Superior temporal gyrus (tissue), 1 donor: ENCODE results near the gene GPR45.
"Not testable (repeated sequence)": the region's sequence is repeated elsewhere in the genome, so short reads cannot be mapped to it uniquely, and the experiment has no call there.

Source experiments
- DNase-seq: peaks from one replicate; pipeline ENCODE4 v3.0.0-alpha.2; 2016; ENCODE audit errors: extremely low spot score

Gene GPR45

GRCh38 chr2:105241443-105241842 lies at the start of gene GPR45:
Gene GPR45, plus strand, starts transcription at chr2:105241743. Its CDS starts 116 bp downstream, at chr2:105241859.
- DNase-seq, result no peak

- DNase-seq, result peak; percentile 15
Observed at GRCh38 chr2:105194022-105194675, 47.4 kb upstream of the GPR45 start.

- no peak for DNase-seq
Observed at GRCh38 chr2:105196651-105197050, 44.9 kb upstream of the GPR45 start.

- DNase-seq, result no peak
Observed at GRCh38 chr2:105215586-105216192, 25.9 kb upstream of the GPR45 start.

GRCh38 chr2:105220604-105221003 lies 20.9 kb upstream of the GPR45 start:
- no peak for DNase-seq

- DNase-seq, result no peak
Observed at GRCh38 chr2:105224444-105224843, 17.1 kb upstream of the GPR45 start.

DNA sequence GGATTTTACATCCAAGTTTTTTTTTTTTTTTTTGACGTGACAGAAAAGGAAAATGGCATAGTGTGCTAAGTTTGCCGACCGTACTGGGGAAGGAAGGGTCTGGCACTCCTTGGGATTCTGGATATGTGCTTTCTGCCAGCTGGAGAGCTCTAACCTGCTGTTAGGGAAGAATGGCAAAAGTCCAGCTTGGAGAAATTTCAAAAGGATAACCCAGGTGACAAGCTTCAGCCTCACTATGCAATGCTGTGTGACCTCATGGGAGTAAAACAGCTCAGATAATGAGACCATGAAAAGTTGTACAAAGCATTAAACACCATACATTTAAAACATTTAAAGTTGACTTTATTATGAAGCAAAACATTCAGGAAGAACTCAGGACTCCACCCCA lies 10.3 kb upstream of the GPR45 start:
- no peak for DNase-seq

DNA sequence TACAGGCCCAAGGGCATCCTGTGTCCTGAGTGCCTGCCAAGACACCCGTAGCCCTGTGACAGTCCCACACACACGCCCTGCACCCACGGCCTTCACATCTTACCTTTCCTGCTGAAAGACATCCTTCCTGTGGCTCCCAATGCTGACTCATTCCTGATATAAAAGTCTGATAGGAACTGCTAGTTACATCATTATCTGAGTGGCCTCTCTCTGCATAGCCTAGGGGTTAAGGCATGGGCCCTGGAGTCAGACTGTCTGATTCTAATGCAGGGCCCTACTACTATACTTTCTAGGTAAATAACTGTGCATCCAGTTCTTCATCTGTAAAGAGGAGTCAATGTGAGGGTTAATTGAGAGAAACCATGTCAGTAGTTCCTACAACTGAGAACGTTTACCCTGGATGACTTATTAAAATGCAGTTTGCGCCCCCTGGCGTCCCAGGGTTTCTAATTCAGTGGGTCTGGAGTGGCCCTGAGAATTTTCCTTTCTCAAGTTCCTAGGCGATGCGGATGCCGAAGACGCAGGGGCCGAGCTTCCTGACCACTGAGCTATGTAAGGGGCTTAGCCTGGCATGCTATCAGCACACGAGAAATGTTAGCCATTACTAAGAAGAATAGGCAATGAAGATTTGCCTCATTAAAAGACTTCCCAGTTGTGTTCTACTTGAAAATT lies 6.0 kb upstream of the GPR45 start:
- DNase-seq, result peak; percentile 89

- no peak for DNase-seq
Observed at GRCh38 chr2:105236060-105236424, 5.5 kb upstream of the GPR45 start.

DNA sequence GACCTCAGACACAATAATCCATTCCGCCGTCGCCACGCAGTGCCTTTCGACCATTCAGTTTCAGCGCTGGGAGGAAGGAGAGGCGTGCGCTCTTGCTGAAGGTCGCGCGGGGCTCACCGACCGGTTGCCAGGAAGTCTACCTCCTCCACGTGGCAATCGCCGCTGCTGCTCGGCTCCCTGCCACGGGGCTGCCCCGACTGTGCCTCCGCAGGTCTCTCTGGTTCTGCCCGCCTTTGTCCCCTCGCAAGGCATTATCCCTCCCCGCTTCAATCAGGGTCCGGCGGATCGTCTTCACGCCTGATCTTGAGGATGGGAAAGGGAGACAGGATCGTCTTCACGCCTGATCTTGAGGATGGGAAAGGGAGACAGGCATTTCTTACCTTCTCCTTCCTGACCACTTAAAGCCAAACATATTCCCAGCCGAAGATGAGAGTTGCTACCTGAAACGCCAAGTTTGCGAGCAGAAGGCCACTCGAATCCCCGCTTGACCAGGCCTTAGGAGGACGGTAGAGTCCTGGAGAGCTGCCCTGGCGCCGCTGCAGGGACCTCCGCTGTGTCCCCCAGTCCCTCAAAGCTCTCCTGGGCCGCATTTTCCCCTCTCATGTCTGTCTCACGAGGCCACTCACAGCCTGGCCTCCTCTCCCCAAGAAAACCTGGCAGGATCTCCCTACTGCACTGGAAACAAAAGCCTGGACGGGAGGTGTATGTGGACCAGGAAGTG lies 4.3 kb upstream of the GPR45 start:
- DNase-seq, result no peak

DNA sequence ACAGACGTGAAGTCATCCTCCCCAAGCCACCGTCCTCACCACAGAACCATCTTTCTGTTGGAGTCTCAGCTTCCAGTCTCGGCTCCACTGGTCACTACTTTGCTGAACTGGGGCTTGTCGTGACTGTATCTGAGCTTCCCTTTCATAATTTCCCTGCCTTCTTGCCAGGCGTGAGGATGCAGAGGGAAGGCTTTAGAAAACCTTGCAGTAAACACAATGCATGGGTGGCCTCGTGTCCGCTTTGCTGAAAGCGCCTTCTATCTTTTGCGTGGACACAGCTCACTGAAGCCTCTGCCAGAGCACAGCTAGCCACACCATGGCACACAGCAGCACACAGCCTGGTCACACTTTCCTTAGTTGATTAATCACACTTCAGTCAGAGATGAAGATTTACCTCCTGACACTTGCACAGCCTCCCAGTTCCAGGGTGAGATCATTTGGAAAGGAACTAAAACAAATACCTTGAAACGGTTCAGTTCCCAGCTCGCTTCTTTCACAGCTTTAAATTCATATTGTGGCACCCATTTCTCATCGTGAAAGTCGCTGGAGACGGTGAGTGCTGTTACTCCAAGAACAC lies 2.8 kb upstream of the GPR45 start:
- DNase-seq, result no peak

GRCh38 chr2:105239924-105240323 lies 1.6 kb upstream of the GPR45 start:
- DNase-seq, result no peak

GRCh38 chr2:105242286-105242993 lies 897 bp downstream of the GPR45 start:
- DNase-seq, result no peak

- DNase-seq, result no peak
Observed at GRCh38 chr2:105243961-105244360, 2.4 kb downstream of the GPR45 start.

- no peak for DNase-seq
Observed at GRCh38 chr2:105244451-105244850, 2.9 kb downstream of the GPR45 start.

DNA sequence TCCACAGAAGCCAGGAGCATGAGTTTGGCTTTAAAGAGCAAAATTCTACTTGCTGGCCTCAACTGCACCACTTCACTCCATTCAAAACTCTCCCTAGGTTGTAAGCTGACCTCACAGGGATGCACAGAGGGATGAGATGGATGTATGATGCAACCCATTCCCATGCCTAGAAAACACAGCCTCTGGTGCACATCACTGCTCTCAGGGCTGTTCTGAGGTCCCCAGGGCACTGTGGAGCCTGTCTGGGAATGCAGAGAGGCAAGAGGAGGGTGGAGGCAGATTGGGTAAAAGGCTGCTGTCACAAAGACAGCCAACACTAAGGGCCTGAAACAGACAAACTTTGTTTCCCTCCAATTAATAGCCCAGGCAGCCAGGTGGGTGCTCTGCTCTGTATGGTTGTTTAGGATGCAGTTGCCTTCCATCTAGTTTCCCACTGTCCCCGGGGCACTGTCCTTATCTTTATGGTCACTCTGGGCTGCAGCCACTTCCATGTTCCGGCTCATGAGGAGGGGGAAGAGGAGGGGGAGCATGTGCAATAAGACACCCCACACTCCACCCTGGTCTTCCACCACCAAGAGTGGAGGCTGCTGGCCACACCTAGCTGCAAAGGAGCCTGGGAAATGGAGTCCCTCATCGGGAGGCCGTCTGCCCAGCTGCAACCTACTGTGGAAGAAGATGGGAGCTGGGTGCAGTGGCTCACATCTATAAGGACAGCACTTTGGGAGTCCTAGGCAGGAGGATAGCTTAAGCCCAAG lies 7.0 kb downstream of the GPR45 start:
- DNase-seq, result no peak

- DNase-seq, result no peak
Observed at GRCh38 chr2:105249181-105249580, 7.6 kb downstream of the GPR45 start.

- DNase-seq, result no peak
Observed at GRCh38 chr2:105249891-105250290, 8.3 kb downstream of the GPR45 start.

DNA sequence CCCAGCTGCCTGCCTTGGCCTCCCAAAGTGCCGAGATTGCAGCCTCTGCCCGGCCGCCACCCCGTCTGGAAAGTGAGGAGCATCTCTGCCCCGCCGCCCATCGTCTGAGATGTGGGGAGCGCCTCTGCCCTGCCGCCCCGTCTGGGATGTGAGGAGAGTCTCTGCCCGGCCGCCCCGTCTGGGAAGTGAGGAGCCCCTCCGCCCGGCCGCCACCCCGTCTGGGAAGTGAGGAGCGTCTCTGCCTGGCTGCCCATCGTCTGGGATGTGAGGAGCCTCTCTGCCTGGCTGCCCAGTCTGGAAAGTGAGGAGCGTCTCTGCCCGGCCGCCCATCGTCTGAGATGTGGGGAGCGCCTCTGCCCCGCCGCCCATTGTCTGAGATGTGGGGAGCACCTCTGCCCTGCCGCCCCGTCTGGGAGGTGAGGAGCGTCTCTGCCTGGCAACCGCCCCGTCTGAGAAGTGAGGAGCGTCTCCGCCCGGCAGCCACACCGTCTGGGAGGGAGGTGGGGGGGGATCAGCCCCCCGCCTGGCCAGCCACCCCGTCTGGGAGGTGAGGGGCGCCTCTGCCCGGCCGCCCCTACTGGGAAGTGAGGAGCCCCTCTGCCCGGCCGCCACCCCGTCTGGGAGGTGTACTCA lies 9.6 kb downstream of the GPR45 start:
- not testable (repeated sequence) for DNase-seq

DNA sequence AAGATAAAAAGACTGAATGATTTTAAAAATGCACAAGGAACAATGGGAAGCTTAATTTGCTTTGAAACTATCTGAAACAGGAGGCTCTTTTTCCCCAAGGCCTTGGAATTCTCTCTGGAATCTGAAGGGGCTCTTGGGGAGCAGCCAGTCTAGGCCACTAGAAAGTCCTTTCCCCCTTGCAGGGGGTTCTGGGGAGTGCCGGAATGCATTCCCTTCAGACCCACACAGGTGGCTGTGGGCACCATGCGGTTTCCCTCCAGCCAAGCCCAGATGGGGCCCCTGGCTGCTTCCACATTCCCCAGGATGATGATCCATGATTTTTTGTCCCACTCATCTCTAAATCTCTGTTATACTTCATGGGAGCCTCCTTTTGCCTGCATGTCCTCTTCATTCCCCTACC lies 10.7 kb downstream of the GPR45 start:
- no peak for DNase-seq
